Measurements from ENCODE around the gene PPP1R2C.

Gene PPP1R2C

GRCh38 chrX:42751573-42751972 is 26.4 kb downstream of the PPP1R2C start:
- Histone ChIP-seq H3K4me1 (ENCODE audit: insufficient read depth, insufficient read length) (no peaks in the 10 kb centered on the region), H3K9ac (ENCODE audit: insufficient read length, low read depth) (no peak overlapping the region), H3K4me3 (ENCODE audit: insufficient read length, low read depth) (no peak overlapping the region), H3K27me3 (ENCODE audit: insufficient read depth, insufficient read length) (no peaks in the 10 kb centered on the region), H3K36me3 (ENCODE audit: insufficient read depth, insufficient read length, low read length) (no peaks in the 10 kb centered on the region), H3K9me3 (ENCODE audit: insufficient read depth, low read length) (no peaks in the 10 kb centered on the region)
- TF ChIP-seq YY1 (IDR thresholded peaks at IDR 0.05; ENCODE audit: insufficient read depth, insufficient read length) (no peak), SUZ12 (IDR thresholded peaks at IDR 0.05; ENCODE audit: extremely low read depth, insufficient read depth, insufficient read length) (no peak), ZNF274 (IDR thresholded peaks at IDR 0.05; ENCODE audit: low read depth, low read length) (no peak)
- no peak for DNase-seq (ENCODE audit: low read depth, low spot score)

GRCh38 chrX:42748067-42748850 is 29.7 kb downstream of the PPP1R2C start:
- DNase-seq (ENCODE audit: low read depth, low spot score): no peak
- Histone ChIP-seq H3K4me3 (ENCODE audit: insufficient read length, low read depth) (no peak overlapping the region), H3K27me3 (ENCODE audit: insufficient read depth, insufficient read length) (no peaks in the 10 kb centered on the region), H3K36me3 (ENCODE audit: insufficient read depth, insufficient read length, low read length) (no peaks in the 10 kb centered on the region), H3K9me3 (ENCODE audit: insufficient read depth, low read length) (no peaks in the 10 kb centered on the region), H3K9ac (ENCODE audit: insufficient read length, low read depth) (no peak overlapping the region), H3K4me1 (ENCODE audit: insufficient read depth, insufficient read length) (no peaks in the 10 kb centered on the region)
- TF ChIP-seq ZNF274 (IDR thresholded peaks at IDR 0.05; ENCODE audit: low read depth, low read length) (no peak), YY1 (IDR thresholded peaks at IDR 0.05; ENCODE audit: insufficient read depth, insufficient read length) (no peak), SUZ12 (IDR thresholded peaks at IDR 0.05; ENCODE audit: extremely low read depth, insufficient read depth, insufficient read length) (no peak)

GRCh38 chrX:42746606-42747005 is 31.4 kb downstream of the PPP1R2C start:
- Histone ChIP-seq H3K4me3 (ENCODE audit: insufficient read length, low read depth) (no peak overlapping the region), H3K9ac (ENCODE audit: insufficient read length, low read depth) (no peak overlapping the region), H3K4me1 (ENCODE audit: insufficient read depth, insufficient read length) (no peaks in the 10 kb centered on the region), H3K9me3 (ENCODE audit: insufficient read depth, low read length) (no peaks in the 10 kb centered on the region), H3K36me3 (ENCODE audit: insufficient read depth, insufficient read length, low read length) (no peaks in the 10 kb centered on the region), H3K27me3 (ENCODE audit: insufficient read depth, insufficient read length) (no peaks in the 10 kb centered on the region)
- TF ChIP-seq SUZ12 (IDR thresholded peaks at IDR 0.05; ENCODE audit: extremely low read depth, insufficient read depth, insufficient read length): no peak
- TF ChIP-seq YY1 (IDR thresholded peaks at IDR 0.05; ENCODE audit: insufficient read depth, insufficient read length): no peak
- no peak for TF ChIP-seq ZNF274 (IDR thresholded peaks at IDR 0.05; ENCODE audit: low read depth, low read length)
- no peak for DNase-seq (ENCODE audit: low read depth, low spot score)

- no peak for DNase-seq (ENCODE audit: low read depth, low spot score)
- Histone ChIP-seq H3K4me1 (ENCODE audit: insufficient read depth, insufficient read length) (no peaks in the 10 kb centered on the region), H3K4me3 (ENCODE audit: insufficient read length, low read depth) (no peak overlapping the region), H3K9me3 (ENCODE audit: insufficient read depth, low read length) (no peaks in the 10 kb centered on the region), H3K27me3 (ENCODE audit: insufficient read depth, insufficient read length) (no peaks in the 10 kb centered on the region), H3K9ac (ENCODE audit: insufficient read length, low read depth) (no peak overlapping the region), H3K36me3 (ENCODE audit: insufficient read depth, insufficient read length, low read length) (no peaks in the 10 kb centered on the region)
- TF ChIP-seq YY1 (IDR thresholded peaks at IDR 0.05; ENCODE audit: insufficient read depth, insufficient read length): no peak
- no peak for TF ChIP-seq SUZ12 (IDR thresholded peaks at IDR 0.05; ENCODE audit: extremely low read depth, insufficient read depth, insufficient read length)
- no peak for TF ChIP-seq ZNF274 (IDR thresholded peaks at IDR 0.05; ENCODE audit: low read depth, low read length)
Measured at GRCh38 chrX:42740456-42740855, 37.5 kb downstream of the PPP1R2C start.

GRCh38 chrX:42739741-42740140 is 38.2 kb downstream of the PPP1R2C start:
- Histone ChIP-seq H3K9ac (ENCODE audit: insufficient read length, low read depth) (no peak overlapping the region), H3K4me3 (ENCODE audit: insufficient read length, low read depth) (no peak overlapping the region), H3K9me3 (ENCODE audit: insufficient read depth, low read length) (no peaks in the 10 kb centered on the region), H3K36me3 (ENCODE audit: insufficient read depth, insufficient read length, low read length) (no peaks in the 10 kb centered on the region), H3K4me1 (ENCODE audit: insufficient read depth, insufficient read length) (no peaks in the 10 kb centered on the region), H3K27me3 (ENCODE audit: insufficient read depth, insufficient read length) (no peaks in the 10 kb centered on the region)
- DNase-seq (ENCODE audit: low read depth, low spot score): no peak
- TF ChIP-seq SUZ12 (IDR thresholded peaks at IDR 0.05; ENCODE audit: extremely low read depth, insufficient read depth, insufficient read length): no peak
- TF ChIP-seq ZNF274 (IDR thresholded peaks at IDR 0.05; ENCODE audit: low read depth, low read length): no peak
- no peak for TF ChIP-seq YY1 (IDR thresholded peaks at IDR 0.05; ENCODE audit: insufficient read depth, insufficient read length)

GRCh38 chrX:42739258-42739657 is 38.7 kb downstream of the PPP1R2C start:
- H3K27me3 ChIP-seq (ENCODE audit: insufficient read depth, insufficient read length): no peaks in the 10 kb centered on the region
- H3K36me3 ChIP-seq (ENCODE audit: insufficient read depth, insufficient read length, low read length): no peaks in the 10 kb centered on the region
- DNase-seq (ENCODE audit: low read depth, low spot score): no peak
- no peak overlapping the region for H3K4me3 ChIP-seq (ENCODE audit: insufficient read length, low read depth)
- no peaks in the 10 kb centered on the region for H3K4me1 ChIP-seq (ENCODE audit: insufficient read depth, insufficient read length)
- no peaks in the 10 kb centered on the region for H3K9me3 ChIP-seq (ENCODE audit: insufficient read depth, low read length)
- H3K9ac ChIP-seq (ENCODE audit: insufficient read length, low read depth): no peak overlapping the region
- TF ChIP-seq YY1 (IDR thresholded peaks at IDR 0.05; ENCODE audit: insufficient read depth, insufficient read length) (no peak), ZNF274 (IDR thresholded peaks at IDR 0.05; ENCODE audit: low read depth, low read length) (no peak), SUZ12 (IDR thresholded peaks at IDR 0.05; ENCODE audit: extremely low read depth, insufficient read depth, insufficient read length) (no peak)

- no peaks in the 10 kb centered on the region for H3K36me3 ChIP-seq (ENCODE audit: insufficient read depth, insufficient read length, low read length)
- TF ChIP-seq ZNF274 (IDR thresholded peaks at IDR 0.05; ENCODE audit: low read depth, low read length) (no peak), SUZ12 (IDR thresholded peaks at IDR 0.05; ENCODE audit: extremely low read depth, insufficient read depth, insufficient read length) (no peak), YY1 (IDR thresholded peaks at IDR 0.05; ENCODE audit: insufficient read depth, insufficient read length) (no peak)
- no peak for DNase-seq (ENCODE audit: low read depth, low spot score)
Measured at GRCh38 chrX:42738552-42738951, 39.4 kb downstream of the PPP1R2C start.

More at GRCh38 chrX:42738552-42738951, 39.4 kb downstream of the PPP1R2C start:
- no peaks in the 10 kb centered on the region for H3K4me1 ChIP-seq (ENCODE audit: insufficient read depth, insufficient read length)
- no peak overlapping the region for H3K9ac ChIP-seq (ENCODE audit: insufficient read length, low read depth)
- no peaks in the 10 kb centered on the region for H3K27me3 ChIP-seq (ENCODE audit: insufficient read depth, insufficient read length)
- H3K9me3 ChIP-seq (ENCODE audit: insufficient read depth, low read length): no peaks in the 10 kb centered on the region
- H3K4me3 ChIP-seq (ENCODE audit: insufficient read length, low read depth): no peak overlapping the region
